Activated naive CD8-positive, alpha-beta T cell treated with anti-CD3 and anti-CD28 coated beads, Interleukin-2, amount 50 U/mL, for 16 hours (primary cell): ENCODE results near the gene EXO1.
"Not testable (repeated sequence)": the region's sequence is repeated elsewhere in the genome, so short reads cannot be mapped to it uniquely, and the experiment has no call there.

Source experiments
- DNase-seq: peaks from one replicate; pipeline ENCODE4 v3.0.0-alpha.2; 2020; ENCODE audit warnings: low read depth, low spot score

EXO1 gene

GRCh38 chr1:241836941-241837340 lies 11.1 kb upstream of the EXO1 start:
- no peak for DNase-seq

- DNase-seq, result no peak
Observed at GRCh38 chr1:241837416-241837815, 10.6 kb upstream of the EXO1 start.

GRCh38 chr1:241837901-241838300 lies 10.1 kb upstream of the EXO1 start:
- no peak for DNase-seq

GRCh38 chr1:241838897-241839296 lies 9.1 kb upstream of the EXO1 start:
- no peak for DNase-seq

- DNase-seq, result no peak
Observed at GRCh38 chr1:241839369-241839979, 8.5 kb upstream of the EXO1 start.

GRCh38 chr1:241840164-241840563 lies 7.8 kb upstream of the EXO1 start:
- no peak for DNase-seq

GRCh38 chr1:241841691-241842090 lies 6.3 kb upstream of the EXO1 start:
- DNase-seq, result no peak

GRCh38 chr1:241842565-241842964 lies 5.4 kb upstream of the EXO1 start:
- no peak for DNase-seq

GRCh38 chr1:241844593-241844992 lies 3.4 kb upstream of the EXO1 start:
- DNase-seq, result no peak

- no peak for DNase-seq
Observed at GRCh38 chr1:241846375-241846774, 1.6 kb upstream of the EXO1 start.

GRCh38 chr1:241846862-241847539 lies 1.0 kb upstream of the EXO1 start:
- DNase-seq, result no peak

GRCh38 chr1:241847540-241847795 lies 536 bp upstream of the EXO1 start:
- no peak for DNase-seq

- DNase-seq, result no peak
Observed at GRCh38 chr1:241848686-241849344, 811 bp downstream of the EXO1 start.

- DNase-seq, result no peak
Observed at GRCh38 chr1:241849345-241849695, 1.3 kb downstream of the EXO1 start.

GRCh38 chr1:241855545-241856140 lies 7.6 kb downstream of the EXO1 start:
- DNase-seq, result not testable (repeated sequence)

GRCh38 chr1:241857131-241857530 lies 9.1 kb downstream of the EXO1 start:
- no peak for DNase-seq

- no peak for DNase-seq
Observed at GRCh38 chr1:241860922-241861321, 12.9 kb downstream of the EXO1 start.

GRCh38 chr1:241869022-241869421 lies 21.0 kb downstream of the EXO1 start:
- DNase-seq, result no peak

GRCh38 chr1:241870336-241870735 lies 22.3 kb downstream of the EXO1 start:
- no peak for DNase-seq

GRCh38 chr1:241870746-241871430 lies 22.9 kb downstream of the EXO1 start:
- no peak for DNase-seq

GRCh38 chr1:241881440-241881839 lies 33.4 kb downstream of the EXO1 start:
- no peak for DNase-seq

GRCh38 chr1:241883159-241883558 lies 35.2 kb downstream of the EXO1 start:
- DNase-seq, result no peak
